ENCODE measurements around the gene TMC1. TPM values are rescaled to one million over a fixed set of nuclear protein-coding genes. Genes with fewer than 3 reads are reported as not detected.

Gene TMC1
- total RNA-seq, 2 donors from 2014 or later: 0.29 to 0.42 TPM

GRCh38 chr9:72788966-72789735, 267.7 kb downstream of the TMC1 start:
- Histone ChIP-seq H3K9ac (ENCODE audit: low read depth in 2 of 2, low read length in 2 of 2) (no peak overlapping the region), H3K36me3 (no peaks in the 10 kb centered on the region), H3K9me3 (no peaks in the 10 kb centered on the region), H3K4me1 (no peaks in the 10 kb centered on the region), H3K27ac (no peak overlapping the region), H3K4me3 (no peak overlapping the region), H3K27me3 (no peaks in the 10 kb centered on the region)
- TF ChIP-seq CTCF (IDR thresholded peaks at IDR 0.05): no peak
- intact Hi-C loops (cut with DNase I): no loop called here
- DNase-seq: no peak

- Histone ChIP-seq H3K27me3 (no peaks in the 10 kb centered on the region), H3K9me3 (no peaks in the 10 kb centered on the region), H3K4me1 (no peaks in the 10 kb centered on the region), H3K9ac (ENCODE audit: low read depth in 2 of 2, low read length in 2 of 2) (no peak overlapping the region), H3K27ac (no peak overlapping the region), H3K4me3 (no peak overlapping the region), H3K36me3 (no peaks in the 10 kb centered on the region)
- no peak for DNase-seq
- intact Hi-C loops (cut with DNase I): no loop called here
- TF ChIP-seq CTCF (IDR thresholded peaks at IDR 0.05): no peak
Observed at GRCh38 chr9:72789885-72790284, 268.5 kb downstream of the TMC1 start.

GRCh38 chr9:72790989-72791388, 269.6 kb downstream of the TMC1 start:
- Histone ChIP-seq H3K27me3 (no peaks in the 10 kb centered on the region), H3K4me1 (no peaks in the 10 kb centered on the region), H3K4me3 (no peak overlapping the region), H3K9me3 (no peaks in the 10 kb centered on the region), H3K36me3 (no peaks in the 10 kb centered on the region), H3K27ac (no peak overlapping the region), H3K9ac (ENCODE audit: low read depth in 2 of 2, low read length in 2 of 2) (no peak overlapping the region)
- TF ChIP-seq CTCF (IDR thresholded peaks at IDR 0.05): no peak
- DNase-seq: no peak
- intact Hi-C loops (cut with DNase I): no loop called here

GRCh38 chr9:72791436-72791835, 270.0 kb downstream of the TMC1 start:
- no peak overlapping the region for H3K27ac ChIP-seq
- no peak overlapping the region for H3K9ac ChIP-seq (ENCODE audit: low read depth in 2 of 2, low read length in 2 of 2)
- intact Hi-C loops (cut with DNase I): no loop called here
- no peak for TF ChIP-seq CTCF (IDR thresholded peaks at IDR 0.05)
- DNase-seq: no peak
- no peaks in the 10 kb centered on the region for H3K27me3 ChIP-seq
- H3K4me1 ChIP-seq: no peaks in the 10 kb centered on the region
- H3K36me3 ChIP-seq: no peaks in the 10 kb centered on the region
- no peak overlapping the region for H3K4me3 ChIP-seq
- H3K9me3 ChIP-seq: no peaks in the 10 kb centered on the region

GRCh38 chr9:72794946-72795345, 273.5 kb downstream of the TMC1 start:
- Histone ChIP-seq H3K4me3 (no peak overlapping the region), H3K27ac (no peak overlapping the region), H3K4me1 (no peaks in the 10 kb centered on the region), H3K9me3 (no peaks in the 10 kb centered on the region), H3K27me3 (no peaks in the 10 kb centered on the region), H3K36me3 (no peaks in the 10 kb centered on the region), H3K9ac (ENCODE audit: low read depth in 2 of 2, low read length in 2 of 2) (no peak overlapping the region)
- no peak for DNase-seq
- no peak for TF ChIP-seq CTCF (IDR thresholded peaks at IDR 0.05)
- intact Hi-C loops (cut with DNase I): no loop called here
